ENCODE data around the gene TMEM253. TPM values are rescaled to one million over a fixed set of nuclear protein-coding genes. Genes with fewer than 3 reads are reported as not detected.

TMEM253 gene
- total and polyA plus RNA-seq, 9 of the 15 experiments (the other 6 are each of a cell fraction or from before 2014, with no cell fraction given) = 0.11 to 0.61 (median 0.26) TPM; not detected in 3

DNA sequence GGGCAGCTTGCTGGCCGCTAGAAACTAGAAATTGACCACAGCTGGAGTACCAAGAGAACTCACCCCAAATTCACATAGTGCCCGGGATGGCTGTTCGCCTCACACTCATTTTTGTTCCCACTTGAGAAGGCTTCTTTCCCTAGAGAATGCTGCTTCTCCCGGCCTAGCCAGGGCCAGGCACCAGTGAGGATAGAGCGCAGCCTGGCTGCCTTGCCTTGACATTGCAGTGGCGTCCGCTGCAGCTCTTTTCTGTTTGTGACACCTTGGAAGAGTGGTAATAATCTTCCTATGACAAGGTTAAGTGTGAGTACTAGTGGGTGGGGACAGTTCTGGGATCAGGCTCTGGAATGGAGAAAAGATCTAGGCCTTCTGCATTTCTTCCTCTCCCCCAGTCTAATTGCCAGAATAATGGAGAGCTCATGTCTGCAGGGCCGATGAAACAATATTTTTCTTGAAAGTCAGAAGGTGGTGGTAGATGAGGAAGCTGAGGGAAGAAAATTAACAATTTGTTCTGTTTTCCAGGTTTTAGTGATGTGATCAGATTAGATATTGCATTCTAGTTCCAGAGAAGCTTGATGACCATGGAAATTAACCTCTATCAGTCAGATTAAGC, 3.7 kb downstream of the TMEM253 start:
- H3K36me3 ChIP-seq (ENCODE audit: control insufficient read depth, insufficient read depth, low read length) = no peaks in the 10 kb centered on the region
- H3K4me1 ChIP-seq (replicated peaks in 1 of 2; ENCODE audit: control insufficient read depth in 2 of 2, insufficient read depth in 2 of 2, low read length in 2 of 2) = peaks cover 46 to 59% of the 10 kb centered on the region in 2 experiments
- peak overlapping the region; percentile 87 for H3K4me2 ChIP-seq (ENCODE audit: insufficient read depth, low read length)
- 9% methylated on average over 8 of the region's 8 CpGs for WGBS (ENCODE audit: insufficient coverage, low coverage, missing lambda C conversion rate)
- ChIA-PET POLR2A (interaction anchor here (0.6 to 1.3 kb wide), 9 partner anchors 9 to 251 kb away, joined by 3 to 8 read pairs (median 3); partner anchors contain the start of gene ARHGEF40), CTCF (ENCODE audit: low intra/inter-chr PET ratio) (interaction anchor here (1.3 to 5.3 kb wide), 3 partner anchors 12 to 90 kb away, joined by 4 to 54 read pairs (median 13); partner anchors contain the start of gene ARHGEF40)
- H3K27me3 ChIP-seq (ENCODE audit: control insufficient read depth in 2 of 2, insufficient read depth in 2 of 2, low read length in 2 of 2) = no peaks in the 10 kb centered on the region
- DNase-seq (ENCODE audit: extremely low read depth in 1 of 4, low spot score in 3 of 4) (peak; percentile 29 to 81 (median 44)), FAIRE-seq (no peak), ATAC-seq (peak; percentile 49)
- in situ Hi-C loops (cut with MboI) (no loop called here), intact Hi-C loops (cut with micrococcal nuclease) (loop anchor here (1.0 kb wide), 2 partner anchors 10 to 36 kb away; no protein-coding TSS in a partner anchor)
- BruUV-seq (replicated peaks) = no TSS peak
- peak overlapping the region; percentile 92 to 94 for H3K9ac ChIP-seq (ENCODE audit: insufficient read depth in 1 of 2, low read depth in 2 of 2, low read length in 2 of 2)
- no peaks in the 10 kb centered on the region for H3K9me3 ChIP-seq (replicated peaks; ENCODE audit: control insufficient read depth, insufficient read depth, low read depth, low read length)
- peak overlapping the region; percentile 96 for H3K27ac ChIP-seq (ENCODE audit: extremely low read depth, low read depth, low read length)
- H3K9me1 ChIP-seq (ENCODE audit: control insufficient read depth, insufficient read depth, low read length) = no peaks in the 10 kb centered on the region
- H3K4me3 ChIP-seq = peak overlapping the region; percentile 42
- no peaks in the 10 kb centered on the region for H4K20me1 ChIP-seq (replicated peaks; ENCODE audit: control insufficient read depth, insufficient read depth, low read length)
- H3K79me2 ChIP-seq (ENCODE audit: control insufficient read depth, insufficient read depth, low read length) = 0 out of 3 replicates have a peak, but pooled peaks cover 6% of the 10 kb centered on the region
- peak overlapping the region; percentile 94 for H2AFZ ChIP-seq (ENCODE audit: low read depth, low read length)
- TF ChIP-seq SMC3 (conservative IDR thresholded peaks at IDR 0.05; ENCODE audit: insufficient read depth, low read depth, low read length) = peak; percentile 72
- 0 out of 2 replicates have a peak, but pooled peaks have one; percentile 43 for TF ChIP-seq SMARCE1 (IDR thresholded peaks at IDR 0.05)
- TF ChIP-seq, protein P1, sequence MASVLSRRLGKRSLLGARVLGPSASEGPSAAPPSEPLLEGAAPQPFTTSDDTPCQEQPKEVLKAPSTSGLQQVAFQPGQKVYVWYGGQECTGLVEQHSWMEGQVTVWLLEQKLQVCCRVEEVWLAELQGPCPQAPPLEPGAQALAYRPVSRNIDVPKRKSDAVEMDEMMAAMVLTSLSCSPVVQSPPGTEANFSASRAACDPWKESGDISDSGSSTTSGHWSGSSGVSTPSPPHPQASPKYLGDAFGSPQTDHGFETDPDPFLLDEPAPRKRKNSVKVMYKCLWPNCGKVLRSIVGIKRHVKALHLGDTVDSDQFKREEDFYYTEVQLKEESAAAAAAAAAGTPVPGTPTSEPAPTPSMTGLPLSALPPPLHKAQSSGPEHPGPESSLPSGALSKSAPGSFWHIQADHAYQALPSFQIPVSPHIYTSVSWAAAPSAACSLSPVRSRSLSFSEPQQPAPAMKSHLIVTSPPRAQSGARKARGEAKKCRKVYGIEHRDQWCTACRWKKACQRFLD (CRISPR knock-in tag; IDR thresholded peaks at IDR 0.05) = 0 out of 2 replicates have a peak, but pooled peaks have one; percentile 50
- TF ChIP-seq, protein P2, sequence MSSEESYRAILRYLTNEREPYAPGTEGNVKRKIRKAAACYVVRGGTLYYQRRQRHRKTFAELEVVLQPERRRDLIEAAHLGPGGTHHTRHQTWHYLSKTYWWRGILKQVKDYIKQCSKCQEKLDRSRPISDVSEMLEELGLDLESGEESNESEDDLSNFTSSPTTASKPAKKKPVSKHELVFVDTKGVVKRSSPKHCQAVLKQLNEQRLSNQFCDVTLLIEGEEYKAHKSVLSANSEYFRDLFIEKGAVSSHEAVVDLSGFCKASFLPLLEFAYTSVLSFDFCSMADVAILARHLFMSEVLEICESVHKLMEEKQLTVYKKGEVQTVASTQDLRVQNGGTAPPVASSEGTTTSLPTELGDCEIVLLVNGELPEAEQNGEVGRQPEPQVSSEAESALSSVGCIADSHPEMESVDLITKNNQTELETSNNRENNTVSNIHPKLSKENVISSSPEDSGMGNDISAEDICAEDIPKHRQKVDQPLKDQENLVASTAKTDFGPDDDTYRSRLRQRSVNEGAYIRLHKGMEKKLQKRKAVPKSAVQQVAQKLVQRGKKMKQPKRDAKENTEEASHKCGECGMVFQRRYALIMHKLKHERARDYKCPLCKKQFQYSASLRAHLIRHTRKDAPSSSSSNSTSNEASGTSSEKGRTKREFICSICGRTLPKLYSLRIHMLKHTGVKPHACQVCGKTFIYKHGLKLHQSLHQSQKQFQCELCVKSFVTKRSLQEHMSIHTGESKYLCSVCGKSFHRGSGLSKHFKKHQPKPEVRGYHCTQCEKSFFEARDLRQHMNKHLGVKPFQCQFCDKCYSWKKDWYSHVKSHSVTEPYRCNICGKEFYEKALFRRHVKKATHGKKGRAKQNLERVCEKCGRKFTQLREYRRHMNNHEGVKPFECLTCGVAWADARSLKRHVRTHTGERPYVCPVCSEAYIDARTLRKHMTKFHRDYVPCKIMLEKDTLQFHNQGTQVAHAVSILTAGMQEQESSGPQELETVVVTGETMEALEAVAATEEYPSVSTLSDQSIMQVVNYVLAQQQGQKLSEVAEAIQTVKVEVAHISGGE (CRISPR knock-in tag; IDR thresholded peaks at IDR 0.05) = peak in 1 of 3 experiments; percentile 23; a peak in 1 of 6 replicates
- TF ChIP-seq ERF (CRISPR knock-in tag; IDR thresholded peaks at IDR 0.05) = no peak
- no peak for TF ChIP-seq ZNF695 (CRISPR knock-in tag; IDR thresholded peaks at IDR 0.05)
- TF ChIP-seq ZNF589 (CRISPR knock-in tag; IDR thresholded peaks at IDR 0.05; ENCODE audit: low read depth) = no peak
- TF ChIP-seq JUND (IDR thresholded peaks at IDR 0.05; ENCODE audit: borderline replicate concordance, low read depth, low read length) = 0 out of 2 replicates have a peak, but pooled peaks have one; percentile 10
- no peak for TF ChIP-seq JUND (tag; IDR thresholded peaks at IDR 0.05; ENCODE audit: borderline replicate concordance, low read depth, low read length)
- peak; percentile 53; the same call in 1 of the 2 replicates for TF ChIP-seq OTX1 (CRISPR knock-in tag; IDR thresholded peaks at IDR 0.05)
- TF ChIP-seq RAD21 (CRISPR knock-in tag; conservative IDR thresholded peaks at IDR 0.05 in 1 of 2, IDR thresholded peaks at IDR 0.05 in 1 of 2) = peak; percentile 90 to 92
- peak; percentile 95 for TF ChIP-seq BRD9 (IDR thresholded peaks at IDR 0.05; ENCODE audit: low read depth, partially characterized antibody)
- TF ChIP-seq HNRNPK (IDR thresholded peaks at IDR 0.05; ENCODE audit: low read depth, low read length, poor library complexity, severe bottlenecking) = no peak
- no peak for TF ChIP-seq ZNF253 (CRISPR knock-in tag; conservative IDR thresholded peaks at IDR 0.05)
- peak; percentile 32; the same call in 1 of the 2 replicates for TF ChIP-seq STAG1 (CRISPR knock-in tag; IDR thresholded peaks at IDR 0.05; ENCODE audit: borderline replicate concordance)

Data from K562 (cell line).